HepG2 (cell line): ENCODE results near the gene VAMP5. TPM values are rescaled to one million over a fixed set of nuclear protein-coding genes. Genes with fewer than 3 reads are reported as not detected.

ENCODE experiments used
- GATAD1 ChIP-seq: IDR thresholded peaks from 2 replicates; pipeline ENCODE4 v1.6.1; 2016; ENCODE audit warnings: missing genetic modification reagents, missing compliant biosample characterization
- HOXD1 ChIP-seq: sonication (generic); formaldehyde crosslinking; IDR thresholded peaks from 2 replicates; pipeline ENCODE4 v1.5.0; 2020; ENCODE audit warnings: missing genetic modification reagents
- JDP2 ChIP-seq: sonication (generic); formaldehyde crosslinking; IDR thresholded peaks from 2 replicates; pipeline ENCODE4 v1.8.1; 2022; ENCODE audit warnings: missing genetic modification reagents, borderline replicate concordance
- KDM3A ChIP-seq: IDR thresholded peaks from 2 replicates; pipeline ENCODE4 v1.6.1; 2018; ENCODE audit warnings: low read depth, missing compliant biosample characterization
- KDM5A ChIP-seq: fragments of 200-600 bp; sonication (generic); IDR thresholded peaks from 2 replicates; pipeline ENCODE4 v1.7.0; 2018; ENCODE audit warnings: antibody characterized with exemption, mild to moderate bottlenecking, low read length, borderline replicate concordance
- MEF2D ChIP-seq: sonication (generic); formaldehyde crosslinking; IDR thresholded peaks from 2 replicates; pipeline ENCODE4 v1.5.1; 2020; ENCODE audit warnings: mild to moderate bottlenecking, missing genetic modification reagents
- NFKBIZ ChIP-seq: IDR thresholded peaks from 2 replicates; pipeline ENCODE4 v1.6.1; 2018; ENCODE audit warnings: missing genetic modification reagents, missing compliant biosample characterization
- POLR2AphosphoS2 ChIP-seq: IDR thresholded peaks from 2 replicates; pipeline ENCODE4 v1.6.1; 2011; ENCODE audit warnings: low read depth, low read length, improper control_type of control experiment
- SPEN ChIP-seq: sonication (generic); formaldehyde crosslinking; IDR thresholded peaks from 2 replicates; pipeline ENCODE4 v1.5.1; 2020; ENCODE audit warnings: low read depth, mild to moderate bottlenecking, missing genetic modification reagents
- STAT5B ChIP-seq: sonication (generic); formaldehyde crosslinking; IDR thresholded peaks from 2 replicates; pipeline ENCODE4 v1.4.0; 2020; ENCODE audit warnings: missing genetic modification reagents
- TEAD2 ChIP-seq: sonication (generic); formaldehyde crosslinking; IDR thresholded peaks from 2 replicates; pipeline ENCODE4 v1.9.0; 2021; ENCODE audit warnings: missing genetic modification reagents
- ZBTB3 ChIP-seq: sonication (generic); formaldehyde crosslinking; IDR thresholded peaks from 2 replicates; pipeline ENCODE4 v1.4.0; 2020; ENCODE audit warnings: low read depth, mild to moderate bottlenecking, moderate library complexity, missing genetic modification reagents, borderline replicate concordance
- ZFP37 ChIP-seq: sonication (generic); formaldehyde crosslinking; IDR thresholded peaks from 2 replicates; pipeline ENCODE4 v1.4.0; 2020; ENCODE audit warnings: missing genetic modification reagents, borderline replicate concordance
- ZFP62 ChIP-seq: sonication (generic); formaldehyde crosslinking; IDR thresholded peaks from 2 replicates; pipeline ENCODE4 v1.4.0; 2020; ENCODE audit warnings: missing genetic modification reagents
- ZNF382 ChIP-seq: sonication (generic); formaldehyde crosslinking; IDR thresholded peaks from 2 replicates; pipeline ENCODE4 v1.5.0; 2020; ENCODE audit warnings: missing genetic modification reagents, mild to moderate bottlenecking, borderline replicate concordance
- ZNF615 ChIP-seq: sonication (generic); formaldehyde crosslinking; IDR thresholded peaks from 2 replicates; pipeline ENCODE4 v1.5.0; 2020; ENCODE audit warnings: mild to moderate bottlenecking, missing genetic modification reagents, borderline replicate concordance
- polyA plus RNA-seq, 8 experiments: library from polyadenylated mRNA; depleted of rRNA in 3 of 8; stranded (reverse) in 7 of 8; unstranded in 1 of 8; fragments of >200 nt; fragmentation: Illumina TruSeq in 4 of 8; extraction: Trizol in 4 of 8; gene quantifications; 2 replicates each; pipeline versions ENCODE4 v1.2.1 to v1.2.3, GENCODE V29; 2011 to 2016; ENCODE audit warnings: low read depth in 4 of 8, missing spikeins in 1 of 8, mixed read lengths in 1 of 8; ENCODE audit not compliant: insufficient read depth in 1 of 8
- total RNA-seq, 5 experiments: library from RNA; depleted of rRNA; stranded (reverse); fragments of >200 nt; fragmentation: Illumina TruSeq; extraction: Trizol; gene quantifications; 2 replicates each; pipeline ENCODE4 v1.2.3, GENCODE V29; 2016; ENCODE audit warnings: low read depth in 1 of 5
- TF ChIP-seq, protein P1 (sequence below): sonication (generic); formaldehyde crosslinking; conservative IDR thresholded peaks from 2 replicates; pipeline ENCODE4 v1.8.1; 2023; ENCODE audit warnings: missing genetic modification reagents
- TF ChIP-seq, protein P2 (sequence below): fragments of 450-650 bp; IDR thresholded peaks from 2 replicates; pipeline ENCODE4 v1.6.1; 2016
- TF ChIP-seq, protein P3 (sequence below): sonication (generic); formaldehyde crosslinking; IDR thresholded peaks from 2 replicates; pipeline ENCODE4 v1.8.0; 2022; ENCODE audit warnings: mild to moderate bottlenecking, missing genetic modification reagents; ENCODE audit not compliant: insufficient replicate concordance
- TF ChIP-seq, protein P4 (sequence below), 2 experiments: sonication (generic) in 1 of 2; formaldehyde crosslinking in 1 of 2; IDR thresholded peaks; 2 replicates each; pipeline versions ENCODE4 v1.5.1 to v1.6.1; 2011 to 2020; ENCODE audit warnings: borderline replicate concordance in 1 of 2, low read depth in 1 of 2, low read length in 1 of 2, mild to moderate bottlenecking in 1 of 2, missing genetic modification reagents in 1 of 2, moderate library complexity in 1 of 2
- TF ChIP-seq, protein P5 (sequence below): IDR thresholded peaks from 2 replicates; pipeline ENCODE4 v1.6.1; 2016; ENCODE audit warnings: low read depth

Gene VAMP5
- total and polyA plus RNA-seq, 2 of the 13 experiments (the other 11 are each of a cell fraction or from before 2014, with no cell fraction given): 7.2 to 56.7 TPM

DNA sequence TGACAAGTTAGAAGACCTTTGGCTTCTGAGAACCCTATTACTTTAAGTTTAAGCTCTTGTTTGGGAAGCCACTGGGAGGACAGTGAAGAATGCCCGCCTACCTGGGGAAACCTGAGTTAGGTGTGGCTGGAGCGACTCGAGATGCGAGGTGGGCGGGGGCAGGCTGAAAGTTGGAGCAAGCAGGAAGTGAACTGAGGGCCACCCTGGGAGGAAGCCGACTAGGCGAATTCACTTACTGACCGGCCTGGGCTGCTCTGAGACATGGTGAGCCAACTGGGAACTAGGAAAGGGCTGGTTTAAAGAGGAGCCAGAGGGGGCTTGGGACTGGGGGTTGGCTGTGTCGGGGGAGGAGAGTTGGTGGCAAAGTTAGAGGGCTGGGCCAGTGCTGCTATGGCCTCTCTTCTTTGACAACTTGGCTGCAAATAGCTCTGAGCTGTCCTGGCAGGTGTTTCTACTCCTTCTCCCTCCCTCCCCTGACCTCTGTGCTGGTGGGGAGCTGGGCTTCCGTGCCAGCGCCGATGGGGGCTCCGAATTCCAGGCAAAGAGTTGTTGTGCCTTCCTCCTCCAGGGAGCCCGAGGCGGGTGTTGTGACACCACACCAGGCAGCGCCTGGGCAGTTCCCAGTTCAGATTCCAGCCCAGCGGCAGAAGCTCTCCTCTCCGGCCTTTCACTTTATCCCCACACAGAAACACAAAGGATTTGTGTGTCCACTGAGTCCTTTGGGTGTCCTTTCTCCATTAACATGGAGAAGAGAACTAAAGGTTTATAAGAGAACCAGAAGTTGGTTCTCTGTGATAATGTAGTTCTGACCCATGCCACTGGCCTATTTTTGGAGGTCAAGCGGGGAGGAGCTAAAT is 6.6 kb upstream of the VAMP5 start, which contains the start of gene VAMP8 (continued):
- TF ChIP-seq HOXD1 (CRISPR knock-in tag) (no peak), KDM3A (CRISPR knock-in tag) (no peak), ZBTB3 (CRISPR knock-in tag) (0 out of 2 replicates have a peak, but pooled peaks have one; percentile 70), ZNF382 (CRISPR knock-in tag) (no peak), NFKBIZ (CRISPR knock-in tag) (no peak), POLR2AphosphoS2 (no peak), JDP2 (CRISPR knock-in tag) (no peak), ZFP37 (CRISPR knock-in tag) (no peak), STAT5B (CRISPR knock-in tag) (no peak), TEAD2 (CRISPR knock-in tag) (no peak), SPEN (CRISPR knock-in tag) (no peak), KDM5A (no peak), MEF2D (no peak), ZNF615 (CRISPR knock-in tag) (no peak), ZFP62 (no peak), GATAD1 (CRISPR knock-in tag) (no peak)
- TF ChIP-seq, protein P1, sequence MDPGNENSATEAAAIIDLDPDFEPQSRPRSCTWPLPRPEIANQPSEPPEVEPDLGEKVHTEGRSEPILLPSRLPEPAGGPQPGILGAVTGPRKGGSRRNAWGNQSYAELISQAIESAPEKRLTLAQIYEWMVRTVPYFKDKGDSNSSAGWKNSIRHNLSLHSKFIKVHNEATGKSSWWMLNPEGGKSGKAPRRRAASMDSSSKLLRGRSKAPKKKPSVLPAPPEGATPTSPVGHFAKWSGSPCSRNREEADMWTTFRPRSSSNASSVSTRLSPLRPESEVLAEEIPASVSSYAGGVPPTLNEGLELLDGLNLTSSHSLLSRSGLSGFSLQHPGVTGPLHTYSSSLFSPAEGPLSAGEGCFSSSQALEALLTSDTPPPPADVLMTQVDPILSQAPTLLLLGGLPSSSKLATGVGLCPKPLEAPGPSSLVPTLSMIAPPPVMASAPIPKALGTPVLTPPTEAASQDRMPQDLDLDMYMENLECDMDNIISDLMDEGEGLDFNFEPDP (CRISPR knock-in tag): no peak
- TF ChIP-seq, protein P2, sequence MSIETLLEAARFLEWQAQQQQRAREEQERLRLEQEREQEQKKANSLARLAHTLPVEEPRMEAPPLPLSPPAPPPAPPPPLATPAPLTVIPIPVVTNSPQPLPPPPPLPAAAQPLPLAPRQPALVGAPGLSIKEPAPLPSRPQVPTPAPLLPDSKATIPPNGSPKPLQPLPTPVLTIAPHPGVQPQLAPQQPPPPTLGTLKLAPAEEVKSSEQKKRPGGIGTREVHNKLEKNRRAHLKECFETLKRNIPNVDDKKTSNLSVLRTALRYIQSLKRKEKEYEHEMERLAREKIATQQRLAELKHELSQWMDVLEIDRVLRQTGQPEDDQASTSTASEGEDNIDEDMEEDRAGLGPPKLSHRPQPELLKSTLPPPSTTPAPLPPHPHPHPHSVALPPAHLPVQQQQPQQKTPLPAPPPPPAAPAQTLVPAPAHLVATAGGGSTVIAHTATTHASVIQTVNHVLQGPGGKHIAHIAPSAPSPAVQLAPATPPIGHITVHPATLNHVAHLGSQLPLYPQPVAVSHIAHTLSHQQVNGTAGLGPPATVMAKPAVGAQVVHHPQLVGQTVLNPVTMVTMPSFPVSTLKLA: no peak
- TF ChIP-seq, protein P3, sequence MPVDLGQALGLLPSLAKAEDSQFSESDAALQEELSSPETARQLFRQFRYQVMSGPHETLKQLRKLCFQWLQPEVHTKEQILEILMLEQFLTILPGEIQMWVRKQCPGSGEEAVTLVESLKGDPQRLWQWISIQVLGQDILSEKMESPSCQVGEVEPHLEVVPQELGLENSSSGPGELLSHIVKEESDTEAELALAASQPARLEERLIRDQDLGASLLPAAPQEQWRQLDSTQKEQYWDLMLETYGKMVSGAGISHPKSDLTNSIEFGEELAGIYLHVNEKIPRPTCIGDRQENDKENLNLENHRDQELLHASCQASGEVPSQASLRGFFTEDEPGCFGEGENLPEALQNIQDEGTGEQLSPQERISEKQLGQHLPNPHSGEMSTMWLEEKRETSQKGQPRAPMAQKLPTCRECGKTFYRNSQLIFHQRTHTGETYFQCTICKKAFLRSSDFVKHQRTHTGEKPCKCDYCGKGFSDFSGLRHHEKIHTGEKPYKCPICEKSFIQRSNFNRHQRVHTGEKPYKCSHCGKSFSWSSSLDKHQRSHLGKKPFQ (CRISPR knock-in tag): no peak
- TF ChIP-seq, protein P4, sequence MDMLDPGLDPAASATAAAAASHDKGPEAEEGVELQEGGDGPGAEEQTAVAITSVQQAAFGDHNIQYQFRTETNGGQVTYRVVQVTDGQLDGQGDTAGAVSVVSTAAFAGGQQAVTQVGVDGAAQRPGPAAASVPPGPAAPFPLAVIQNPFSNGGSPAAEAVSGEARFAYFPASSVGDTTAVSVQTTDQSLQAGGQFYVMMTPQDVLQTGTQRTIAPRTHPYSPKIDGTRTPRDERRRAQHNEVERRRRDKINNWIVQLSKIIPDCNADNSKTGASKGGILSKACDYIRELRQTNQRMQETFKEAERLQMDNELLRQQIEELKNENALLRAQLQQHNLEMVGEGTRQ (IDR thresholded peaks at IDR 0.05; ENCODE audit: low read depth, low read length): no peak
- TF ChIP-seq, protein P4 (CRISPR knock-in tag; IDR thresholded peaks at IDR 0.05; ENCODE audit: borderline replicate concordance): no peak
- TF ChIP-seq, protein P5, sequence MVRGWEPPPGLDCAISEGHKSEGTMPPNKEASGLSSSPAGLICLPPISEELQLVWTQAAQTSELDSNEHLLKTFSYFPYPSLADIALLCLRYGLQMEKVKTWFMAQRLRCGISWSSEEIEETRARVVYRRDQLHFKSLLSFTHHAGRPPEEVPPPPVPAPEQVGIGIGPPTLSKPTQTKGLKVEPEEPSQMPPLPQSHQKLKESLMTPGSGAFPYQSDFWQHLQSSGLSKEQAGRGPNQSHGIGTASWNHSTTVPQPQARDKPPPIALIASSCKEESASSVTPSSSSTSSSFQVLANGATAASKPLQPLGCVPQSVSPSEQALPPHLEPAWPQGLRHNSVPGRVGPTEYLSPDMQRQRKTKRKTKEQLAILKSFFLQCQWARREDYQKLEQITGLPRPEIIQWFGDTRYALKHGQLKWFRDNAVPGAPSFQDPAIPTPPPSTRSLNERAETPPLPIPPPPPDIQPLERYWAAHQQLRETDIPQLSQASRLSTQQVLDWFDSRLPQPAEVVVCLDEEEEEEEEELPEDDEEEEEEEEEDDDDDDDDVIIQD (CRISPR knock-in tag): no peak
